H1 (cell line): Measurements from ENCODE around the gene TANC1. TPM values are rescaled to one million over a fixed set of nuclear protein-coding genes. Genes with fewer than 3 reads are reported as not detected.

Source experiments
- GTF2F1 ChIP-seq: IDR thresholded peaks from 2 replicates; pipeline ENCODE4 v1.6.1; 2012; ENCODE audit warnings: low read depth, low read length, improper control_type of control experiment, borderline replicate concordance
- polyA plus RNA-seq, 7 experiments: library from polyadenylated mRNA; depleted of rRNA in 3 of 7; stranded (reverse) in 5 of 7; unstranded in 2 of 7; fragments of >200 nt in 5 of 7; fragments of 200-250 nt in 2 of 7; gene quantifications; 1 replicate in 5 of 7; 2 replicates in 1 of 7; 4 replicates in 1 of 7; pipeline versions ENCODE4 v1.2.1 to v1.2.3, GENCODE V29; 2011 to 2013; ENCODE audit warnings: missing spikeins in 2 of 7, mixed read lengths in 2 of 7
- total RNA-seq: library from RNA; stranded (reverse); fragmentation: NEBNext Ultra II Directional; extraction: Animal tissue kit (Norgen Biotek cat#: 25700); gene quantifications from 2 replicates; pipeline ENCODE4 v1.2.1, GENCODE V29; 2021
- TF ChIP-seq, protein P1 (sequence below): fragments of 300-600 bp; sonication (generic); IDR thresholded peaks from 2 replicates; pipeline ENCODE4 v1.7.1; 2012; ENCODE audit warnings: low read length, moderate library complexity, mild to moderate bottlenecking, inconsistent platforms; ENCODE audit not compliant: insufficient replicate concordance

Gene TANC1
- total and polyA plus RNA-seq, 2 of the 8 experiments (the other 6 are each of a cell fraction or from before 2014, with no cell fraction given), result 4.1 to 7.6 TPM

DNA sequence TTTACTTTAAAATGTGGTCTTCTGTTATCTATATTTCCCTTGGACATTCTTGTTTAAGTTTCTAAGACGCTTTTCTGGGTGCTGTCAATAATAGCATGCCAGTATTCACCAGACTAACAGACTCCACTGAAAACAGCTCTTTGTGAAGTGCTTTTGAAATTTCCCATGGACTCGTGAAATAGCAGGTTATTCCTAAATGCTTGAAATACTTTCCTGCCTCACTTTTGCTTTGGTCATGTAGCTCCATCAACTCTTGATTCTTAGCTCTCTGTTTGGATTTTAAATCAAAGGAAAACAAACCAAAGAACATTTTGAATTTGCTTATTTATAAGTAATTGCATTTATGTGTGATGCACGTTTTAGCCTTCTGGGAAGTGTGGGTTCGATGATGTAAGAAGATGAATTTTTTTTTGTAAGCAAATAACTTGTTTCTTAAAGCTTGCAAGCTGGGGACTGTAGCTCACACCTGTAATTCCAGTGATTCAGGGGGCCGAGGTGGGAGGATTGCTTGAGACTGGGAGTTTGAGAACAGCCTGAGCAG is 170.3 kb downstream of the TANC1 start (continued):
- TF ChIP-seq, protein P1, sequence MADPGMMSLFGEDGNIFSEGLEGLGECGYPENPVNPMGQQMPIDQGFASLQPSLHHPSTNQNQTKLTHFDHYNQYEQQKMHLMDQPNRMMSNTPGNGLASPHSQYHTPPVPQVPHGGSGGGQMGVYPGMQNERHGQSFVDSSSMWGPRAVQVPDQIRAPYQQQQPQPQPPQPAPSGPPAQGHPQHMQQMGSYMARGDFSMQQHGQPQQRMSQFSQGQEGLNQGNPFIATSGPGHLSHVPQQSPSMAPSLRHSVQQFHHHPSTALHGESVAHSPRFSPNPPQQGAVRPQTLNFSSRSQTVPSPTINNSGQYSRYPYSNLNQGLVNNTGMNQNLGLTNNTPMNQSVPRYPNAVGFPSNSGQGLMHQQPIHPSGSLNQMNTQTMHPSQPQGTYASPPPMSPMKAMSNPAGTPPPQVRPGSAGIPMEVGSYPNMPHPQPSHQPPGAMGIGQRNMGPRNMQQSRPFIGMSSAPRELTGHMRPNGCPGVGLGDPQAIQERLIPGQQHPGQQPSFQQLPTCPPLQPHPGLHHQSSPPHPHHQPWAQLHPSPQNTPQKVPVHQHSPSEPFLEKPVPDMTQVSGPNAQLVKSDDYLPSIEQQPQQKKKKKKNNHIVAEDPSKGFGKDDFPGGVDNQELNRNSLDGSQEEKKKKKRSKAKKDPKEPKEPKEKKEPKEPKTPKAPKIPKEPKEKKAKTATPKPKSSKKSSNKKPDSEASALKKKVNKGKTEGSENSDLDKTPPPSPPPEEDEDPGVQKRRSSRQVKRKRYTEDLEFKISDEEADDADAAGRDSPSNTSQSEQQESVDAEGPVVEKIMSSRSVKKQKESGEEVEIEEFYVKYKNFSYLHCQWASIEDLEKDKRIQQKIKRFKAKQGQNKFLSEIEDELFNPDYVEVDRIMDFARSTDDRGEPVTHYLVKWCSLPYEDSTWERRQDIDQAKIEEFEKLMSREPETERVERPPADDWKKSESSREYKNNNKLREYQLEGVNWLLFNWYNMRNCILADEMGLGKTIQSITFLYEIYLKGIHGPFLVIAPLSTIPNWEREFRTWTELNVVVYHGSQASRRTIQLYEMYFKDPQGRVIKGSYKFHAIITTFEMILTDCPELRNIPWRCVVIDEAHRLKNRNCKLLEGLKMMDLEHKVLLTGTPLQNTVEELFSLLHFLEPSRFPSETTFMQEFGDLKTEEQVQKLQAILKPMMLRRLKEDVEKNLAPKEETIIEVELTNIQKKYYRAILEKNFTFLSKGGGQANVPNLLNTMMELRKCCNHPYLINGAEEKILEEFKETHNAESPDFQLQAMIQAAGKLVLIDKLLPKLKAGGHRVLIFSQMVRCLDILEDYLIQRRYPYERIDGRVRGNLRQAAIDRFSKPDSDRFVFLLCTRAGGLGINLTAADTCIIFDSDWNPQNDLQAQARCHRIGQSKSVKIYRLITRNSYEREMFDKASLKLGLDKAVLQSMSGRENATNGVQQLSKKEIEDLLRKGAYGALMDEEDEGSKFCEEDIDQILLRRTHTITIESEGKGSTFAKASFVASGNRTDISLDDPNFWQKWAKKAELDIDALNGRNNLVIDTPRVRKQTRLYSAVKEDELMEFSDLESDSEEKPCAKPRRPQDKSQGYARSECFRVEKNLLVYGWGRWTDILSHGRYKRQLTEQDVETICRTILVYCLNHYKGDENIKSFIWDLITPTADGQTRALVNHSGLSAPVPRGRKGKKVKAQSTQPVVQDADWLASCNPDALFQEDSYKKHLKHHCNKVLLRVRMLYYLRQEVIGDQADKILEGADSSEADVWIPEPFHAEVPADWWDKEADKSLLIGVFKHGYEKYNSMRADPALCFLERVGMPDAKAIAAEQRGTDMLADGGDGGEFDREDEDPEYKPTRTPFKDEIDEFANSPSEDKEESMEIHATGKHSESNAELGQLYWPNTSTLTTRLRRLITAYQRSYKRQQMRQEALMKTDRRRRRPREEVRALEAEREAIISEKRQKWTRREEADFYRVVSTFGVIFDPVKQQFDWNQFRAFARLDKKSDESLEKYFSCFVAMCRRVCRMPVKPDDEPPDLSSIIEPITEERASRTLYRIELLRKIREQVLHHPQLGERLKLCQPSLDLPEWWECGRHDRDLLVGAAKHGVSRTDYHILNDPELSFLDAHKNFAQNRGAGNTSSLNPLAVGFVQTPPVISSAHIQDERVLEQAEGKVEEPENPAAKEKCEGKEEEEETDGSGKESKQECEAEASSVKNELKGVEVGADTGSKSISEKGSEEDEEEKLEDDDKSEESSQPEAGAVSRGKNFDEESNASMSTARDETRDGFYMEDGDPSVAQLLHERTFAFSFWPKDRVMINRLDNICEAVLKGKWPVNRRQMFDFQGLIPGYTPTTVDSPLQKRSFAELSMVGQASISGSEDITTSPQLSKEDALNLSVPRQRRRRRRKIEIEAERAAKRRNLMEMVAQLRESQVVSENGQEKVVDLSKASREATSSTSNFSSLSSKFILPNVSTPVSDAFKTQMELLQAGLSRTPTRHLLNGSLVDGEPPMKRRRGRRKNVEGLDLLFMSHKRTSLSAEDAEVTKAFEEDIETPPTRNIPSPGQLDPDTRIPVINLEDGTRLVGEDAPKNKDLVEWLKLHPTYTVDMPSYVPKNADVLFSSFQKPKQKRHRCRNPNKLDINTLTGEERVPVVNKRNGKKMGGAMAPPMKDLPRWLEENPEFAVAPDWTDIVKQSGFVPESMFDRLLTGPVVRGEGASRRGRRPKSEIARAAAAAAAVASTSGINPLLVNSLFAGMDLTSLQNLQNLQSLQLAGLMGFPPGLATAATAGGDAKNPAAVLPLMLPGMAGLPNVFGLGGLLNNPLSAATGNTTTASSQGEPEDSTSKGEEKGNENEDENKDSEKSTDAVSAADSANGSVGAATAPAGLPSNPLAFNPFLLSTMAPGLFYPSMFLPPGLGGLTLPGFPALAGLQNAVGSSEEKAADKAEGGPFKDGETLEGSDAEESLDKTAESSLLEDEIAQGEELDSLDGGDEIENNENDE, result no peak
- TF ChIP-seq GTF2F1, result no peak
- TF ChIP-seq, all 59 proteins: peak for 0
